CD14-positive monocyte (primary cell): ENCODE measurements around the gene ENTHD1. TPM values are rescaled to one million over a fixed set of nuclear protein-coding genes. Genes with fewer than 3 reads are reported as not detected.

Experiments used
- DNase-seq, 3 donors: peaks; one replicate each; pipeline ENCODE4 v3.0.0-alpha.2; 2011 to 2022
- H2AFZ ChIP-seq: 2 replicates; pipeline ENCODE4 v1.6.0; 2012; ENCODE audit warnings: mild to moderate bottlenecking, low read depth, low read length, inconsistent platforms; ENCODE audit not compliant: insufficient read depth, poor library complexity, severe bottlenecking
- H3K27ac ChIP-seq, 2 donors: 1 replicate in 1 of 2; 2 replicates in 1 of 2; pipeline ENCODE4 v1.5.1; 2012 to 2013; ENCODE audit warnings: low read length in 2 of 2, control low read depth in 1 of 2, inconsistent platforms in 1 of 2, low read depth in 1 of 2, mild to moderate bottlenecking in 1 of 2
- H3K27me3 ChIP-seq, 2 donors: one replicate each; pipeline versions ENCODE4 v1.6.0 to v1.6.1; 2011 to 2013; ENCODE audit warnings: low read length in 2 of 2; ENCODE audit not compliant: control insufficient read depth in 2 of 2, insufficient read depth in 2 of 2
- H3K36me3 ChIP-seq, 2 donors: replicated peaks in 1 of 2; 1 replicate in 1 of 2; 2 replicates in 1 of 2; pipeline versions ENCODE4 v1.5.1 to v1.6.1; 2012 to 2013; ENCODE audit warnings: low read length in 2 of 2, control low read depth in 1 of 2, inconsistent platforms in 1 of 2, mild to moderate bottlenecking in 1 of 2; ENCODE audit not compliant: insufficient read depth in 2 of 2, control insufficient read depth in 1 of 2
- H3K4me1 ChIP-seq, 2 donors: 1 replicate in 1 of 2; 2 replicates in 1 of 2; pipeline versions ENCODE4 v1.5.1 to v1.6.1; 2012 to 2013; ENCODE audit warnings: low read length in 2 of 2, control low read depth in 1 of 2, inconsistent platforms in 1 of 2, mild to moderate bottlenecking in 1 of 2, moderate library complexity in 1 of 2; ENCODE audit not compliant: insufficient read depth in 2 of 2, control insufficient read depth in 1 of 2
- H3K4me2 ChIP-seq: replicated peaks from 2 replicates; pipeline ENCODE3; 2012; ENCODE audit warnings: low read length, moderate library complexity, mild to moderate bottlenecking; ENCODE audit not compliant: poor library complexity, severe bottlenecking; ENCODE audit errors: extremely low read depth
- H3K4me3 ChIP-seq, 3 experiments: fragments of 200-600 bp in 1 of 3; sonication (generic) in 1 of 3; replicated peaks in 1 of 3; 1 replicate in 2 of 3; 2 replicates in 1 of 3; pipeline ENCODE4 v1.5.1; 2011 to 2013; ENCODE audit warnings: low read length in 3 of 3, mild to moderate bottlenecking in 3 of 3, control low read depth in 2 of 3, low read depth in 2 of 3, inconsistent platforms in 1 of 3, moderate library complexity in 1 of 3
- H3K79me2 ChIP-seq: 2 replicates; pipeline ENCODE4 v1.6.0; 2012; ENCODE audit warnings: mild to moderate bottlenecking, control low read depth, inconsistent platforms, low read length, moderate library complexity; ENCODE audit not compliant: insufficient read depth
- H3K9ac ChIP-seq: 2 replicates; pipeline ENCODE4 v1.6.0; 2017; ENCODE audit warnings: low read length, mild to moderate bottlenecking; ENCODE audit not compliant: insufficient read depth, poor library complexity, severe bottlenecking
- H3K9me3 ChIP-seq, 2 donors: replicated peaks in 1 of 2; 1 replicate in 1 of 2; 2 replicates in 1 of 2; pipeline versions ENCODE4 v1.5.1 to v1.6.1; 2012 to 2013; ENCODE audit warnings: low read length in 2 of 2, control low read depth in 1 of 2; ENCODE audit not compliant: control insufficient read depth in 1 of 2, insufficient read depth in 1 of 2
- H4K20me1 ChIP-seq: 2 replicates; pipeline ENCODE4 v1.6.0; 2012; ENCODE audit warnings: mild to moderate bottlenecking, low read length, control low read depth, moderate library complexity; ENCODE audit not compliant: insufficient read depth
- H3K27ac Mint-ChIP-seq, 7 donors: one replicate each; pipeline ENCODE4 v1.8.0; 2020; ENCODE audit warnings: mild to moderate bottlenecking in 7 of 7, mixed read lengths in 7 of 7, moderate library complexity in 6 of 7, inconsistent platforms in 2 of 7
- H3K27me3 Mint-ChIP-seq, 3 donors: one replicate each; pipeline ENCODE4 v1.8.0; 2021 to 2022; ENCODE audit warnings: low read depth in 3 of 3, mild to moderate bottlenecking in 3 of 3, mixed read lengths in 3 of 3, moderate library complexity in 3 of 3, inconsistent platforms in 1 of 3
- H3K36me3 Mint-ChIP-seq, 2 donors: one replicate each; pipeline ENCODE4 v1.8.0; 2020; ENCODE audit warnings: mixed read lengths in 2 of 2, inconsistent platforms in 1 of 2, mild to moderate bottlenecking in 1 of 2
- H3K4me1 Mint-ChIP-seq: one replicate; pipeline ENCODE4 v1.8.0; 2020; ENCODE audit warnings: mild to moderate bottlenecking, mixed read lengths
- H3K4me3 Mint-ChIP-seq, 2 donors: one replicate each; pipeline ENCODE4 v1.8.0; 2020; ENCODE audit warnings: mild to moderate bottlenecking in 2 of 2, mixed read lengths in 2 of 2, moderate library complexity in 1 of 2
- H3K9me3 Mint-ChIP-seq, 7 donors: one replicate each; pipeline ENCODE4 v1.8.0; 2020 to 2022; ENCODE audit warnings: mixed read lengths in 7 of 7, mild to moderate bottlenecking in 6 of 7, moderate library complexity in 6 of 7, inconsistent platforms in 2 of 7
- CTCF ChIP-seq: fragments of 200-600 bp; IDR thresholded peaks from one replicate; pipeline ENCODE4 v1.8.0; 2022; ENCODE audit warnings: antibody characterized with exemption, mild to moderate bottlenecking
- WGBS: methylation state at CpG from one replicate; pipeline ENCODE4 v1.1.5; 2013; ENCODE audit warnings: missing lambda C conversion rate; ENCODE audit not compliant: insufficient coverage; 5-methylcytosine and 5-hydroxymethylcytosine counted together
- intact Hi-C, 2 donors: fragments of 100-400 bp; cut with micrococcal nuclease; formaldehyde crosslinking; loops; one replicate each; pipeline versions ENCODE4 v1.15.0 to v1.15.1; 2023
- polyA plus RNA-seq, 3 donors: library from polyadenylated mRNA; depleted of rRNA in 1 of 3; unstranded in 2 of 3; stranded (reverse) in 1 of 3; fragments of 300-500 nt in 2 of 3; fragments of >200 nt in 1 of 3; fragmentation: Illumina TruSeq in 2 of 3; gene quantifications; 1 replicate in 2 of 3; 2 replicates in 1 of 3; pipeline ENCODE4 v1.2.3, GENCODE V29; 2012 to 2021

The ENTHD1 gene
- polyA plus RNA-seq, 3 donors = not detected

GRCh38 chr22:39729141-39729934, 164.2 kb downstream of the ENTHD1 start:
- WGBS = 82% methylated on average over 13 of the region's 13 CpGs
- peaks cover 4 to 29% (median 7%) of the 10 kb centered on the region in 3 donors for H3K27me3 Mint-ChIP-seq
- DNase-seq = no peak
- no peaks in the 10 kb centered on the region for H3K36me3 Mint-ChIP-seq
- intact Hi-C loops = no loop called here
- H3K9me3 Mint-ChIP-seq = peaks cover 0 to 2% (median 0%) of the 10 kb centered on the region in 7 donors
- Histone ChIP-seq H3K9ac (no peak overlapping the region), H3K4me3 (no peak overlapping the region), H3K27me3 (peaks cover 0 to 4% of the 10 kb centered on the region in 2 donors), H3K9me3 (no peaks in the 10 kb centered on the region), H4K20me1 (no peaks in the 10 kb centered on the region), H3K27ac (no peak overlapping the region), H3K36me3 (no peaks in the 10 kb centered on the region), H3K4me1 (no peaks in the 10 kb centered on the region), H2AFZ (no peak overlapping the region), H3K79me2 (no peaks in the 10 kb centered on the region), H3K4me2 (no peak overlapping the region)
- H3K4me3 Mint-ChIP-seq = no peak overlapping the region
- TF ChIP-seq CTCF = no peak
- H3K27ac Mint-ChIP-seq = no peak overlapping the region
- H3K4me1 Mint-ChIP-seq = no peaks in the 10 kb centered on the region

GRCh38 chr22:39728236-39728860, 165.2 kb downstream of the ENTHD1 start:
- no peaks in the 10 kb centered on the region for H3K79me2 ChIP-seq
- H3K27ac Mint-ChIP-seq = no peak overlapping the region
- no peak for TF ChIP-seq CTCF
- H3K4me3 ChIP-seq = no peak overlapping the region
- no peak overlapping the region for H3K9ac ChIP-seq
- H3K9me3 Mint-ChIP-seq = peaks cover 0 to 1% (median 0%) of the 10 kb centered on the region in 7 donors
- no peaks in the 10 kb centered on the region for H3K9me3 ChIP-seq
- H3K4me1 Mint-ChIP-seq = no peaks in the 10 kb centered on the region
- H3K4me1 ChIP-seq = no peaks in the 10 kb centered on the region
- H3K4me3 Mint-ChIP-seq = no peak overlapping the region
- no peak overlapping the region for H2AFZ ChIP-seq
- peaks cover 0 to 4% of the 10 kb centered on the region in 2 donors for H3K27me3 ChIP-seq
- H3K27me3 Mint-ChIP-seq = peaks cover 6 to 29% (median 7%) of the 10 kb centered on the region in 3 donors
- no peaks in the 10 kb centered on the region for H3K36me3 ChIP-seq
- H3K27ac ChIP-seq = no peak overlapping the region
- H4K20me1 ChIP-seq = no peaks in the 10 kb centered on the region
- H3K4me2 ChIP-seq = no peak overlapping the region
- DNase-seq = no peak
- no peaks in the 10 kb centered on the region for H3K36me3 Mint-ChIP-seq
- intact Hi-C loops = no loop called here
- WGBS = 90% methylated on average over 11 of the region's 12 CpGs
